Islet of Langerhans (tissue), 1 donor: ENCODE results near the gene ATP6V1D.
A peak's percentile ranks its signal among the peaks of the same experiment; 100 is the strongest.
"Not testable (repeated sequence)": the region's sequence is repeated elsewhere in the genome, so short reads cannot be mapped to it uniquely, and the experiment has no call there.

ENCODE experiments used
- FAIRE-seq: peaks from one replicate; lab custom pipeline; 2011; peaks lifted over from hg19 to GRCh38; lab: Jason Lieb, UNC

The ATP6V1D gene

GRCh38 chr14:67370830-67371229 lies 11.2 kb upstream of the ATP6V1D start:
- FAIRE-seq: no peak

DNA sequence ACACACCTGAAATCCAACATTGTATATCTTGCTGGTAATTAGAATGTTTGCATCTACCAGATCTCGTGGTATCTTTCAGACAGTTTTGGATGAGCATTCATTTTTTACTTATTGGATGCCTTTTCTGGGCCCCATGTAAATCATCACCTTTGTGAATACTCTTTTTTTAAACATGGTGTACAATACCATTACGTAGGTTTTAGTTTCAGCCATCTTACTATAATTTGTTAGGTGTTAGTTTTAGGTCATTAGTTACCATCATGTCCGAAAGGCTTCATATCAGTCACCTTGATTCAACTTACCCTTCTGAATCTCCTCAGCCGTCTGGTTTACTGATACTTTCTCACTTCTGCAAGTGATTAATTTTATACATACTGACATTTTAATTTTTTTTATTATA lies 5.9 kb upstream of the ATP6V1D start:
- FAIRE-seq: no peak

DNA sequence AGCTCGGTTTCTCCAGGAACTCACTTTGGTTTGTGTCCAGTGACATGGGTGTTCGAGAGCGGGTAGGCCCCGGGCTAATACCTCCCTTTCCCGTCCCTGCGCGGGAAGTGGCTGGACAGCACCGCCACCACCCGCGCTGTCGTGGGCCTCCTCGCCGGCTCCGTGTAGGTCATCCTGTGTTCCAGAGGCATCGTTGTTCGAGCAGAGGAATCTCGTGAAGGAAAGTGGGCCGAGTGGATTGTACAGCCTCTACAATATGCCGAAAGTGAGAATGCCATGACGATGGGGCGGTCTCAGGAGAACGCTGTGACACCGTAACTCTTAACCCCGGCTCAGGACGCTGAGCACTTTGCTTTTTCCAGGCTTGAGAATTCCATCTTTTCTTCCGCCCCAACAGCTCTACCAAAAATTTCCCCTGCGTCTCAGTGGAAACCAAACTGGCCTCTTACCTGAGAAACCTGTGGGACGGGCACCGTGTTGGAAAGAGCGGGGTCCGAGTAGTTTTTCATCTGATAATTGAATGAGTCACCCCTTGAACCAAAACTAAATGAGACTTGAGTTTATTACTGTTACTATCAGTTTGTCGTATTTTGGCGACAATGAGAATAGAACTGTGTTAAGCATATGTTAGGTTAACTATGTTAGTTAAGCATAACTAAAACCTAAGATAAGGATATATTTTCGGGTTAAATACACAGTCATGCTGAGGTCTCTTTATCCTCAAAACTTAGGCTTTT lies 1.0 kb upstream of the ATP6V1D start:
- FAIRE-seq: no peak

DNA sequence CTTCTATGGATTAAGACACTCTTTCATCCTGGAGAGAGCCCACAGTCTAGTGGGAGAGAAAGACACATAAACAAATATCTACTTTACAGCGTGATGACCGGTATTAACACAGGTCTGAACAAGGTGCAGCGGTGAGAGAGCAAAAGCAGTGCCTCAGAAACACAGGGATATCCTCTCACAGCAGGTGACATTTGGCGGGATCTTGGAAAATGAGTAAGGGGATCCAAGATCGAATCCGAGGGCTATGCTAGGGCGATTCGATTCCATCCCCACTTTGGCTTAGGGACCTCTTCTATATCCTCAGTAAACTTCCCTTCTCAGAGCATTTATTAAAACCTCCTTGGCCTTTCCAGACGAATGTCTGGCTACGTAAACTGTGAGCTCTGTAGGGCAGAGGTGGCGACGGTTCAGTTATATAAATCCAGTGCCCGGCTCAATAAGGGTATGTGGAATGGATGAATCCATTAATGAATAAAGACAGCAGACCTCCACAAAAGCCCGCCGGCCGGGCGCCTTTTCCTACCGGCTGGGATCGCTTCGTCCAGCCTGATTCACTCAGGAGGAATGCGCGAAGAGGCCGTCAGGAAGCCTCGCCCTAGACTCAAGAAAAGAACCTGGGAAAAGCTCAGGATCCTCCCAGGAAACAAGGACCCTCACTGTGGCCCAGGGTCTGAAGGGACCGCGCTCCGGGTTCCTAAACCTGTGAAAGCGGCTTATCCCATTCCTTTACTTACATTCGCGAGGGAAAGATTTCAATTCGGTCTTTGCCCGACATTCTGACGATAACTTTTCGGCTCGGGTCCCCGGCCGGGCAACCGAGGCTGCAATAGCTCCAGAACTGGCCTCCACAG lies 455 bp downstream of the ATP6V1D start:
- FAIRE-seq: no peak

- no peak for FAIRE-seq
These were observed 1.6 kb downstream of the ATP6V1D start for GRCh38 chr14:67357969-67358354.

DNA sequence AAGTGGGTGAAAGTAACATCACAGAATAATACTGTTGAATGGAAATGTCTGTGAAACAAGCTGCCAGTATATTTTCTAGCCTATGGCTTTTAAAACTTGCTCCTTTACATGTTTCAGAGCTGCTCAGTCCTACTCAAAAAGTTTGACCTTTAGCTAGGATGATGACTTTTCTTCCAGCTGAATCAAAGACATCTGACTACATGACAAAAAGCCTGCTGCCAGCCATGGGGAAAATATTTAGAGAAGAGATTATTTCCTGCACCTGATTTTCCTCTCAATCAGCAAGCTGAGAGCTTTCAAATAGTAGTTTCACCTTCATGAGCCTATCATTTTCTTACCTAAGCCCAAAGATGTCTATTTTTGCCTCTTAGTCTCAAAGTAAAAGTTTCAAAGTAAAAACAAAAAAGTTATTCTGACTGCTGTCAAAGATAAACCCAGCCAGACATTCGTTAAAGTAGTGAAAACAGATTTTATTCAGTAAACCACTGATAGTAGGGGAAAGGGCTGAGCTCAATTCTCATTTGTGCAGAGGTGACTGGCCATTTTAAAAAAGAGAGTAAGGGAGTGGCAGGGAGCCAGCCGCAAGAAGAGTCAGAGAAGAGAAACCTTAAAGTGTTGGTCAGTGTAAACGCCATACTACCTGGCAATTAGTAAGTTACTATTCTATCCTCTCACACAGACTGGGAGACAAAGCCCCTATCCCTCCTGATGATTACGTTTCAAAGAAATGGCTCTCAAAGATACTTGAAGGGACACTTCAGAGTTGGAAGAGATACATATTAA lies 2.2 kb downstream of the ATP6V1D start:
- FAIRE-seq: no peak

- no peak for FAIRE-seq
These were observed 7.5 kb downstream of the ATP6V1D start for GRCh38 chr14:67352055-67352454.

GRCh38 chr14:67345583-67345982 lies 14.0 kb downstream of the ATP6V1D start:
- FAIRE-seq: no peak

DNA sequence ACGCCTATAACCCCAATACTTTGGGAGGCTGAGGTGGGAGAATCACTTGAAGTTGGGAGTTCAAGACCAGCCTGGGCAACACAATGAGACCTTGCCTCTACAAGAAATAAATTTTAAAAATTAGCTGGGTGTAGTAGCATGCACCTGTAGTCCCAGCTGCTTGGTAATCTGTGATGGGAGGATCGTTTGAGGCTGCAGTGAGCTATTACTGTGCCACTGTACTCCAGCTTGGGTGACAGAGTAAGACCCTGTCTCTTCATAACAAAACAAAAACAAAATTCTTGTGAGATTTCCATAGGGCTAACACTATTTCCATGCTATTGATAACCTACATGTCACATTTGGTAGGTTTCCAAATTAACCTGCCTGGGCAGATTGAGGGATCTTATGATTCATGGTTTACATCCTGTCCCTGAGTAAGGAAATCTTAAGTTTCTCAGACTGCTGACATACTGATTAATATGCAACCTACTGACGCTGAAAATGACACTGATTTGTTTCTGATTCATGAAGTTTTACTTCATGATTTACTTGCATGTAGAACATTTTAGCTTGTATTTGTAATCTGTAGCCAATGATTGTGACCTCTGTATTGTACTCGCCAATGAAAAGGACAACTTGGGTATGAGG lies 15.9 kb downstream of the ATP6V1D start:
- no peak for FAIRE-seq

GRCh38 chr14:67341231-67341630 lies 18.4 kb downstream of the ATP6V1D start:
- FAIRE-seq: not testable (repeated sequence)

DNA sequence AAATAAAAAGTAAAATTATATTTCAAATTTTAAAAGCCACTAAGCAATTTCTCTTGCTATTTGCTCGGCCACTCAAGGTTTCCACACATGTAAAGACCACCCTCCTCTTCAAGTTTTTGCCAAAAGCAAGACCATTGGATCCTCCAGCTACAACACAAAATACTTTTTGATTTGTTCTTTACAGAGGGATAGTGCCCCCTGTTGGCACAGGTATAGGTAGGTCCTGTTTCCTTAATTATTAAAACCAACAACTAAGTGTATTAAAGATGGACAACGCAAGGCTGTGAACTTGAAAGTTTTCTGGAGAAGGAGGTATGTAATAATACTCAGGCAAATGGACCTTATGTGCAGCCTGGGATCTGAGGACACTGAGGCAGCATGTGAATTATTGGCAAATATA lies 23.8 kb downstream of the ATP6V1D start:
- FAIRE-seq: no peak

- FAIRE-seq: no peak
These were observed 27.1 kb downstream of the ATP6V1D start for GRCh38 chr14:67332468-67332867.

- FAIRE-seq: no peak
These were observed 28.1 kb downstream of the ATP6V1D start for GRCh38 chr14:67331368-67332125.

- FAIRE-seq: not testable (repeated sequence)
These were observed 29.9 kb downstream of the ATP6V1D start for GRCh38 chr14:67329666-67330065.

GRCh38 chr14:67319142-67319541 lies 40.5 kb downstream of the ATP6V1D start:
- no peak for FAIRE-seq

DNA sequence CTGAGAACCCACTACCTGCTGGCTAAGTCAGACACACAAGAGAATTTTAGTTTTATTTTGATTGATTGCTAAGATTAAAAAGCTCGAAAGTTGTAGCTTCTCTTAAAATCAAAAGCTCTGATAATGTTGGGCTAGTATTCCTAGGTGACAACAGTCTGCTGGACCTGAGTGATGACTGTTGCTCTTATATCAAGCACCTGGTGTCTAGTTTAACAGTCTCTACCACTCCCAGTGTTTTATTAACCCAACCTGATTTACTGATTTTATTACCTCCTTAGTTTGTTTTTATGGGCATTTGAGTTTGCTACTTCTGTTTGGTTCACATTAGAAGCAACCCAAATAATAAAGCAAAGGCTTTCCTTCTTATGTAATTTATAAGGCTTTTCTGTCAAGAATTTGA lies 41.8 kb downstream of the ATP6V1D start:
- FAIRE-seq: peak; percentile 13

DNA sequence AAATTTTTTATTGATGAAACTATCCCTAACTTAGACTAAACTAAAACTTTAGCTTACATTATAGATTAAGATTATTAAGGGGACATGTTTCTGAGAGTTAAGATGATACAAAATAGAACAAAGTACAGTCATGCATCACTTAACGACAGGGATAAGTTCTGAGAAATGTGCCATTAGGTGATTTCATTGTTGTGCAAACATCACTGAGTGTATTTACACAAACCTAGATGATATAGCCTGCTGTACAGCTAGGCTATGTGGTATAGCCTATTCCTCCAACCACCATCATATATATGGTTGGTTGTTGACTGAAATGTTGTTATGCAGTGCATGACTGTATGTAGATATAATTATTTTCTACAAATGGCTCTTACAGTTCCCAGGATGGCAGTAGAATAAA lies 46.5 kb downstream of the ATP6V1D start:
- FAIRE-seq: no peak

DNA sequence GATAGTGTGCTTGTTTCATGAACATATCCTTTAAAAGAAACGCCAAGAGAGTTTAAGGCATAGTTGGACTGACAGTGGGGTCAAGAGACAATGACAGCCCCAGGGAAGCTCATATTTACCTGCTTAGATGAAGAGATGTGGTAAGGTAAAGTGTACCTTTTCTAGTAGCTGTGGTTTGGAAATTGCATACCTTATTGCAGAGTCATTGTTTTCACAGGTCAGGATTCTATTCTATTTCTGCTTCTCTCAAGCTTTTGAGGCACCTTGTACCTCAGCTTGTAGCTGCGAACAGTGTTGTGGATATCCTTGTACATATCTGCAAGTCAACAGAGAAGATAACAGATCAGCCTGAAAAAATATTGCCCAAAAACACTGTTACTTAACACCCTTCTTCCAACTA lies 47.7 kb downstream of the ATP6V1D start:
- FAIRE-seq: no peak
